ENCODE measurements around the gene RNF169. TPM values are rescaled to one million over a fixed set of nuclear protein-coding genes. Genes with fewer than 3 reads are reported as not detected.
"Not testable (repeated sequence)": the region's sequence is repeated elsewhere in the genome, so short reads cannot be mapped to it uniquely, and the experiment has no call there.

Gene RNF169
- total and polyA plus RNA-seq, 8 donors = 19.4 to 23.6 (median 22.2) TPM

DNA sequence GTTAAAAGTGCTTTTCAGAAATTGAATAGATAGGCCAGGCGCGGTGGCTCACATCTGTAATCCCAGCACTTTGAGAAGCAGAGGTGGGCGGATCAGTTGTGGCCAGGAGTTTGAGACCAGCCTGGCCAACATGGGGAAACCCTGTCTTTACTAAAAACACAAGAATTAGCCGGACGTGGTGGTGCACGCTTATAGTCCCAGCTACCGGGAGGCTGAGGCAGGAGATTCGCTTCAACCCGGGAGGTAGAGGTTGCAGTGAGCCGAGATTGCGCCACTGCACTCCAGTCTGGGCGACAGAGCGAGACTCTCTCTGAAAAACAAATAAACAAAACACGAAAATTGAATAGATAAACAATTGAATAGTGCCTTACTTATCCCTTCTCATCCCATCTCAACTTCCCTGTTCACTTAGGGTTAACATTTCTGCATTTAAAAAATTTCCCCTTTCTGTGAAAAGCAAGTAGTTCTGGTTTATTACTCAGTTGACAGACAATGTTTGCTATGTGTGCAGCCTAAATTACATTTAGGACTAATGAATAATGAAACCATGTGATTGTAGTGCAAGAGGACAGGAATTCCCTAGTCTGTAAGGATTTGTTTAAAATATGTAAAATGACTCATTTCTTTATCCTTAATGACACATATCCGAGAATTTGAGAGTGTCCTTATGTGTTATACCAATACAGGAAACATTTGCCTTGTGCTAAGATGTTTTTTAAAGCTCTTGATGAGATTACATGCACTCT lies 6.0 kb downstream of the RNF169 start:
- Histone ChIP-seq H3K4me1 (peaks cover 34 to 66% of the 10 kb centered on the region in 2 donors), H3K9me3 (no peaks in the 10 kb centered on the region), H3K27ac (peak overlapping the region; percentile 66 to 71), H3K4me3 (no peak overlapping the region), H3K36me3 (no peaks in the 10 kb centered on the region), H3K27me3 (no peaks in the 10 kb centered on the region)
- ATAC-seq = peak; percentile 81
- no peak for DNase-seq
- TF ChIP-seq, protein P1, sequence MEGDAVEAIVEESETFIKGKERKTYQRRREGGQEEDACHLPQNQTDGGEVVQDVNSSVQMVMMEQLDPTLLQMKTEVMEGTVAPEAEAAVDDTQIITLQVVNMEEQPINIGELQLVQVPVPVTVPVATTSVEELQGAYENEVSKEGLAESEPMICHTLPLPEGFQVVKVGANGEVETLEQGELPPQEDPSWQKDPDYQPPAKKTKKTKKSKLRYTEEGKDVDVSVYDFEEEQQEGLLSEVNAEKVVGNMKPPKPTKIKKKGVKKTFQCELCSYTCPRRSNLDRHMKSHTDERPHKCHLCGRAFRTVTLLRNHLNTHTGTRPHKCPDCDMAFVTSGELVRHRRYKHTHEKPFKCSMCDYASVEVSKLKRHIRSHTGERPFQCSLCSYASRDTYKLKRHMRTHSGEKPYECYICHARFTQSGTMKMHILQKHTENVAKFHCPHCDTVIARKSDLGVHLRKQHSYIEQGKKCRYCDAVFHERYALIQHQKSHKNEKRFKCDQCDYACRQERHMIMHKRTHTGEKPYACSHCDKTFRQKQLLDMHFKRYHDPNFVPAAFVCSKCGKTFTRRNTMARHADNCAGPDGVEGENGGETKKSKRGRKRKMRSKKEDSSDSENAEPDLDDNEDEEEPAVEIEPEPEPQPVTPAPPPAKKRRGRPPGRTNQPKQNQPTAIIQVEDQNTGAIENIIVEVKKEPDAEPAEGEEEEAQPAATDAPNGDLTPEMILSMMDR (IDR thresholded peaks at IDR 0.05) = no peak
- intact Hi-C loops (cut with DNase I) = no loop called here

DNA sequence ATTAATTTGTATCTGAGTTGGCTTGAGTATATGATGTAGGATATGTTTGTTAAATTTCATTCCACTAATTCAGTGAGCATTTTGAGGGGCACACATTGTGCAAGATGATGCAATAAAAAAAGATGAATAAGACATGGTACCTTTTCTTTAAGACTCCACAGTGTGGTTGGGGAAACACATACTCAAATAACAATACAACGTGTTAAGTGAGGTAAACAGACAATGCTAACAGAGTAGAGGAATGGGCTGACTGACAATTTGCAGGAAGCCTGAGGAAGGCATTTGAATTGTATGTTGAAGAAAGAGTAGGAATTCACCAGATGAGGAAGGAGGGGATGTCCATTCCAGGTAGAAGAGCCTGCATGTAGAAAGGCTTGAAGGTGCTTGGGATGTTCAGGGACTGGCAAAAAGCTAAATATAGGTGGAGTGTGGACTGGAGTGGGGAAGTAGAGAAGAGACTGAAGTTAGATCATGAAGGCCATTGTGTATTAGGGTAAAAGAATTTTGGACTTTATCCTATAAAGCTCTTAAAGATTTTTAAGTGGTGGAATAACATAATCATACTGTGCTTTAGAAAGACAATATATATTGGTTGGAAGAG lies 6.8 kb downstream of the RNF169 start:
- Histone ChIP-seq H3K9me3 (no peaks in the 10 kb centered on the region), H3K36me3 (no peaks in the 10 kb centered on the region), H3K4me3 (no peak overlapping the region), H3K27ac (peak overlapping the region; percentile 66 to 71), H3K4me1 (peaks cover 30 to 57% of the 10 kb centered on the region in 2 donors), H3K27me3 (no peaks in the 10 kb centered on the region)
- TF ChIP-seq, protein P1 (IDR thresholded peaks at IDR 0.05) = no peak
- intact Hi-C loops (cut with DNase I) = no loop called here
- DNase-seq (no peak), ATAC-seq (peak; percentile 54)

DNA sequence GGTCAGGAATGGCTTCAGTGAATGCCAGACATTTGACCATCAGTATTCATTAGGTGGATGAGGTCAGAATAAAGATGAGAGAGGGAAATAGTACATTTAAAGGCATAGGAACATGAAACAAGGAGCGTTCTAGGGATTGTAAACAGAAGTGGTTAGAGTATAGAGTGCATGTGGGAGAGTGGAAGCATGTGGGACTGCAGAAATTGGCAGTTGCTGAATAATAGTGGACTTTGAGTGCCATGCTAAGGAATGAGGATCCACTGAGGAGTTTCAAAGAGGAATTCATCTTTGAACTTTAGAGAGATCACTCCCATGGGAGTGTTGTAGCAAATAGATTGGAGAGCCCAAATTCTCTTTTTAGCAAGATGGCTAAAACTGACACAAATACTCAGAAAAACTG lies 7.9 kb downstream of the RNF169 start:
- Histone ChIP-seq H3K9me3 (peaks cover 0 to 2% of the 10 kb centered on the region in 2 donors), H3K27ac (no peak overlapping the region), H3K4me1 (peaks cover 22 to 47% of the 10 kb centered on the region in 2 donors), H3K27me3 (no peaks in the 10 kb centered on the region), H3K36me3 (no peaks in the 10 kb centered on the region), H3K4me3 (no peak overlapping the region)
- intact Hi-C loops (cut with DNase I) = no loop called here
- ATAC-seq (no peak), DNase-seq (no peak)
- TF ChIP-seq, protein P1 (IDR thresholded peaks at IDR 0.05) = no peak

DNA sequence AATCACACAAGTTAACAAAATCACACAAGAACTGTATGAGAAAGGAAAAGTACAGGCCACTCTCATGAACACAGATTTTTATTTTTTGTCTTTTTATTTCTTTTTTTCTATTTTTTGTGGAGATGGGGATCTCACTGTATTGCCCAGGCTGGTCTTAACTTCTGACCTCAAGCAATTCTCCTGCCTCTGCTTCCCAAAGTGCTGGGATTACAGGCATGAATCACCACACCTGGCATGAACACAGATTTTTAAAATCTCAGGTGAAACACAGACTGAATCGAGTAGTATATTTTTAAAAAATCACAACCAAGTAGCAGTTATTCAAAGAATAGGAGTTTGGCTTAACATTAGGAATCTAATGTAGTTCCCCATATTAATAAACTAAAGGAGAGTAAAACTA lies 18.3 kb downstream of the RNF169 start:
- peaks cover 0 to 3% of the 10 kb centered on the region in 2 donors for H3K4me1 ChIP-seq
- H3K27me3 ChIP-seq = no peaks in the 10 kb centered on the region
- no peak overlapping the region for H3K27ac ChIP-seq
- H3K4me3 ChIP-seq = no peak overlapping the region
- no peaks in the 10 kb centered on the region for H3K9me3 ChIP-seq
- DNase-seq (no peak), ATAC-seq (no peak)
- TF ChIP-seq, protein P1 (IDR thresholded peaks at IDR 0.05) = no peak
- H3K36me3 ChIP-seq = peaks cover 0 to 4% of the 10 kb centered on the region in 2 donors
- intact Hi-C loops (cut with DNase I) = no loop called here

DNA sequence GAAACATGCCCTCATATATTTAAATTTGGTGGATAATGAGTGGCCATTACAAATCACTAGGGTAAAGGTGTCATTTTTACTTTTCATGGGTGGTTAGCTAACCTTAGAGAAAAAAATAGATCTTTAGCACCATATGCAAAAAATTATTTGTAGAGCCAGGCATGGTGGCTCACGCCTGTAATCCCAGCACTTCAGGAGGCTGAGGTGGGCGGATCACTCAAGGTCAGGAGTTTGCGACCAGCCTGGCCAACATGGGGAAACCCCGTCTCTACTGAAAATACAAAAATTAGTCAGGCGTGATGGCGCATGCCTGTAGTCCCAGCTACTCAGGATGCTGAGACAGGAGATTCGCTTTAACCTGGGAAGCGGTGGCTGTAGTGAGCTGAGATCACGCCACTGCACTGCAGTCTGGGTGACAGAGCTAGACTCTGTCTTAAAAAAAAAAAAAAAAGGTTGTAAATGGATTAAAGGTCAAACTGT lies 19.6 kb downstream of the RNF169 start:
- H3K36me3 ChIP-seq; H3K27me3 ChIP-seq; DNase-seq; ATAC-seq; H3K4me3 ChIP-seq; H3K27ac ChIP-seq; H3K4me1 ChIP-seq; intact Hi-C loops (cut with DNase I); H3K9me3 ChIP-seq: not testable (repeated sequence)

All from left lung (tissue), 10 donors.